ENCODE results near the gene PARVG. TPM values are rescaled to one million over a fixed set of nuclear protein-coding genes. Genes with fewer than 3 reads are reported as not detected.

Gene PARVG
- polyA plus RNA-seq, 1 donor (not counting 4 experiments of a cell fraction or from before 2014, with no cell fraction given) = not detected

- dilution Hi-C loops (cut with MboI; ENCODE audit: extremely low pct_ligation_motif_present, low sequenced_read_pairs) = no loop called here
- TF ChIP-seq EZH2 (IDR thresholded peaks at IDR 0.05; ENCODE audit: low read length) (no peak), CTCF (optimal IDR thresholded peaks at IDR 0.05 in 1 of 3, IDR thresholded peaks at IDR 0.05 in 1 of 3, conservative IDR thresholded peaks at IDR 0.05 in 1 of 3; ENCODE audit: extremely low read depth in 1 of 3, insufficient read depth in 2 of 3, low read length in 3 of 3) (no peak)
- FAIRE-seq = no peak
Measured at GRCh38 chr22:44166498-44167276, 14.0 kb upstream of the PARVG start.

GRCh38 chr22:44167501-44167900 lies 13.2 kb upstream of the PARVG start:
- dilution Hi-C loops (cut with MboI; ENCODE audit: extremely low pct_ligation_motif_present, low sequenced_read_pairs) = no loop called here
- no peak overlapping the region for H3K27ac ChIP-seq (ENCODE audit: control insufficient read depth, insufficient read depth, low read length)
- H3K4me2 ChIP-seq (ENCODE audit: control insufficient read depth, extremely low read depth, insufficient read depth, low read depth, low read length) = no peak overlapping the region
- peaks cover 2% of the 10 kb centered on the region for H4K20me1 ChIP-seq (ENCODE audit: control insufficient read depth, extremely low read depth, insufficient read depth, low read length)
- TF ChIP-seq EZH2 (IDR thresholded peaks at IDR 0.05; ENCODE audit: low read length) (no peak), CTCF (optimal IDR thresholded peaks at IDR 0.05 in 1 of 3, IDR thresholded peaks at IDR 0.05 in 1 of 3, conservative IDR thresholded peaks at IDR 0.05 in 1 of 3; ENCODE audit: extremely low read depth in 1 of 3, insufficient read depth in 2 of 3, low read length in 3 of 3) (no peak)
- no peak overlapping the region for H3K4me3 ChIP-seq (ENCODE audit: control insufficient read depth in 2 of 3, extremely low read depth in 1 of 3, insufficient read depth in 2 of 3, low read depth in 1 of 3, low read length in 3 of 3)
- H3K27me3 ChIP-seq (ENCODE audit: control insufficient read depth, extremely low read depth, insufficient read depth, low read length) = peaks cover 19% of the 10 kb centered on the region
- H2AFZ ChIP-seq (ENCODE audit: control insufficient read depth, low read length) = no peak overlapping the region
- no peaks in the 10 kb centered on the region for H3K4me1 ChIP-seq (ENCODE audit: control insufficient read depth, extremely low read depth, insufficient read depth, low read length)
- no peak for DNase-seq (ENCODE audit: low read depth, low spot score)
- H3K9ac ChIP-seq (ENCODE audit: control insufficient read depth, extremely low read depth, insufficient read depth, low read length) = no peak overlapping the region
- no peaks in the 10 kb centered on the region for H3K9me1 ChIP-seq (ENCODE audit: control insufficient read depth, extremely low read depth, insufficient read depth, low read length)
- H3K36me3 ChIP-seq (ENCODE audit: control insufficient read depth in 2 of 2, extremely low read depth in 1 of 2, insufficient read depth in 2 of 2, low read length in 2 of 2) = no peaks in the 10 kb centered on the region
- no peak for FAIRE-seq
- H3K79me2 ChIP-seq (ENCODE audit: control insufficient read depth, insufficient read depth, low read length) = no peaks in the 10 kb centered on the region
- no peaks in the 10 kb centered on the region for H3K9me3 ChIP-seq (ENCODE audit: control insufficient read depth, low read depth, low read length)

More at GRCh38 chr22:44166498-44167276, 14.0 kb upstream of the PARVG start:
- Histone ChIP-seq H2AFZ (ENCODE audit: control insufficient read depth, low read length) (no peak overlapping the region), H3K27me3 (ENCODE audit: control insufficient read depth, extremely low read depth, insufficient read depth, low read length) (peaks cover 17% of the 10 kb centered on the region), H3K9ac (ENCODE audit: control insufficient read depth, extremely low read depth, insufficient read depth, low read length) (no peak overlapping the region), H3K36me3 (ENCODE audit: control insufficient read depth in 2 of 2, extremely low read depth in 1 of 2, insufficient read depth in 2 of 2, low read length in 2 of 2) (no peaks in the 10 kb centered on the region), H3K9me1 (ENCODE audit: control insufficient read depth, extremely low read depth, insufficient read depth, low read length) (no peaks in the 10 kb centered on the region), H3K4me3 (ENCODE audit: control insufficient read depth in 2 of 3, extremely low read depth in 1 of 3, insufficient read depth in 2 of 3, low read depth in 1 of 3, low read length in 3 of 3) (no peak overlapping the region), H3K9me3 (ENCODE audit: control insufficient read depth, low read depth, low read length) (no peaks in the 10 kb centered on the region), H3K4me2 (ENCODE audit: control insufficient read depth, extremely low read depth, insufficient read depth, low read depth, low read length) (no peak overlapping the region), H4K20me1 (ENCODE audit: control insufficient read depth, extremely low read depth, insufficient read depth, low read length) (peaks cover 2% of the 10 kb centered on the region), H3K79me2 (ENCODE audit: control insufficient read depth, insufficient read depth, low read length) (no peaks in the 10 kb centered on the region), H3K4me1 (ENCODE audit: control insufficient read depth, extremely low read depth, insufficient read depth, low read length) (no peaks in the 10 kb centered on the region), H3K27ac (ENCODE audit: control insufficient read depth, insufficient read depth, low read length) (no peak overlapping the region)
- DNase-seq (ENCODE audit: low read depth, low spot score) = no peak

All from keratinocyte (primary cell).